ENCODE measurements around the gene CAVIN4. TPM values are rescaled to one million over a fixed set of nuclear protein-coding genes. Genes with fewer than 3 reads are reported as not detected.

The CAVIN4 gene
- total RNA-seq, 1 donor from 2014 or later, result 4.8 TPM

DNA sequence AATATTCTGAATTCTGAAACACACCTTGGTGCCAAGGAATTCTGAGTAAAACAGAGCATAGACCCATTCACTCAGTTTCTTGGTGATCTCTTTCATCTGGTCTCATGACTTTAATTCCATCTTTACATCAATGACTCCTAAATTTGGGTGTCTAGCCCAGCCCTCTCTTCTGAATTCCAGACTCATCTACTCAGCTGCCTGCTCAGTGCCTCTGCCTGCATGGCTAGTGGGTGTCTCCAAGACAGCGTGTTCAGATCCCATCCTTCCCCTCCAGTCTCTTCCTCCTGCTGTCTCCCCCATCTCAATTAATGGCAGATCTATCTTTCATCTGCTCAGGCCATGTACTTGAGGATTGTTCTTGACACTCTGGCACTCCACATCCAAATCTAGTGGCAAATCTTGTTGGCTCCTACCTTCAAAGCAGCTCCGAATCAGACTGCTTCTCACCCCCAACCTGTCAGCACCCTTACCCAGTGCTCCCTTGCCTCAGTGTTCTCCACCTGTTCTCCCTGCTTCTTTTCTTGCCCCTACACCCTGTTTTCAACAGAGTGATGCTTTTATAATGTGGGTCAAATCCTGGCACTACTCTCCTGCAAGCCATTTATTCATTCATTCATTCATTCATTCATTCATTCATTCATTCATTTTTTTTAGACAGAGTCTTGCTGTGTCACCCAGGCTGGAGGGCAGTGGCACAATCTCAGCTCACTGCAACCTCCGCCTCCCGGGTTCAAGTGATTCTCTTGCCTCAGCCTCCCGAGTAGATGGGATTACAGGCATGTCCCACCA is 5.3 kb downstream of the CAVIN4 start:
- no peak overlapping the region for H3K4me3 Mint-ChIP-seq
- TF ChIP-seq, protein P1, sequence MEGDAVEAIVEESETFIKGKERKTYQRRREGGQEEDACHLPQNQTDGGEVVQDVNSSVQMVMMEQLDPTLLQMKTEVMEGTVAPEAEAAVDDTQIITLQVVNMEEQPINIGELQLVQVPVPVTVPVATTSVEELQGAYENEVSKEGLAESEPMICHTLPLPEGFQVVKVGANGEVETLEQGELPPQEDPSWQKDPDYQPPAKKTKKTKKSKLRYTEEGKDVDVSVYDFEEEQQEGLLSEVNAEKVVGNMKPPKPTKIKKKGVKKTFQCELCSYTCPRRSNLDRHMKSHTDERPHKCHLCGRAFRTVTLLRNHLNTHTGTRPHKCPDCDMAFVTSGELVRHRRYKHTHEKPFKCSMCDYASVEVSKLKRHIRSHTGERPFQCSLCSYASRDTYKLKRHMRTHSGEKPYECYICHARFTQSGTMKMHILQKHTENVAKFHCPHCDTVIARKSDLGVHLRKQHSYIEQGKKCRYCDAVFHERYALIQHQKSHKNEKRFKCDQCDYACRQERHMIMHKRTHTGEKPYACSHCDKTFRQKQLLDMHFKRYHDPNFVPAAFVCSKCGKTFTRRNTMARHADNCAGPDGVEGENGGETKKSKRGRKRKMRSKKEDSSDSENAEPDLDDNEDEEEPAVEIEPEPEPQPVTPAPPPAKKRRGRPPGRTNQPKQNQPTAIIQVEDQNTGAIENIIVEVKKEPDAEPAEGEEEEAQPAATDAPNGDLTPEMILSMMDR (IDR thresholded peaks at IDR 0.05; ENCODE audit: unreplicated experiment), result no peak
- peaks cover 14% of the 10 kb centered on the region for H3K36me3 Mint-ChIP-seq
- H3K4me1 Mint-ChIP-seq, result peaks cover 7% of the 10 kb centered on the region
- H3K27me3 Mint-ChIP-seq (ENCODE audit: low read depth), result no peaks in the 10 kb centered on the region
- H3K9me3 Mint-ChIP-seq, result no peaks in the 10 kb centered on the region
- H3K27ac Mint-ChIP-seq, result no peak overlapping the region
- no peak for DNase-seq (ENCODE audit: low spot score in 2 of 2, unreplicated experiment in 2 of 2)

DNA sequence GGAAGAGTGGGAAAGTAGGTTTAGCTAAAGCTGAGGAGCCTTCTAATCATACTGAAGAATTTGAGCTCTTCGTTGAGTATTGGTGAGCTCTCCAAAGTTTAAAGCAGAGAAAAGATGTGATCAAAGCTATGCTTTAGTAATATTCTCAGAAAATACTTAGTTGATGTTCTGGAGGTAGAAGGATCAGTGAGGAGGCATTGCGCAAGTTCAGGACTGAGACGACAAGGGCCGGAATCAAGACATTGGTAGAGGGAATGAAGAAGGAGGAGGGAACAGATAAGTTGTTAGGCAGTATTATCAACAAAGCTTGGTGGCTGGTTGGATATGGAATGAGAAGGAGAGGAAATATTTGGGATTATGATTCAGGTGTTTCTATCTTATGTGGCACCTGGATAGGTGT is 7.1 kb downstream of the CAVIN4 start:
- Mint-ChIP-seq H3K27ac (no peak overlapping the region), H3K4me1 (peaks cover 2% of the 10 kb centered on the region), H3K9me3 (no peaks in the 10 kb centered on the region), H3K27me3 (ENCODE audit: low read depth) (no peaks in the 10 kb centered on the region), H3K36me3 (peaks cover 14% of the 10 kb centered on the region), H3K4me3 (no peak overlapping the region)
- no peak for DNase-seq (ENCODE audit: low spot score in 2 of 2, unreplicated experiment in 2 of 2)
- TF ChIP-seq, protein P1 (IDR thresholded peaks at IDR 0.05; ENCODE audit: unreplicated experiment), result no peak

DNA sequence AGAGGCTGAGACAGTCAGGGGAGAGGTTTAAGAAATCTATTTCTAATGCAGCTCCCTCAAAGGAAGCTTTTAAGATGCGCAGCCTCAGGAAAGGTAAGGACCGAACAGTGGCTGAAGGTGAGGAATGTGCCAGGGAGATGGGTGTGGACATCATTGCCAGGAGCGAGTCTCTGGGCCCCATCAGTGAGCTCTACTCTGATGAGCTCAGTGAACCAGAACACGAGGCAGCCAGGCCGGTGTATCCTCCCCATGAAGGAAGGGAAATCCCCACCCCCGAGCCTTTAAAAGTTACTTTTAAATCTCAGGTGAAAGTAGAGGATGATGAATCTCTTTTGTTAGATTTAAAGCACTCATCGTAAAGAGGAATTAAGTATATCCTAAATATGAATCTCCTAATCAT is 8.2 kb downstream of the CAVIN4 start:
- peaks cover 2% of the 10 kb centered on the region for H3K4me1 Mint-ChIP-seq
- TF ChIP-seq, protein P1 (IDR thresholded peaks at IDR 0.05; ENCODE audit: unreplicated experiment), result no peak
- H3K4me3 Mint-ChIP-seq, result no peak overlapping the region
- no peak overlapping the region for H3K27ac Mint-ChIP-seq
- H3K36me3 Mint-ChIP-seq, result peaks cover 14% of the 10 kb centered on the region
- DNase-seq (ENCODE audit: low spot score in 2 of 2, unreplicated experiment in 2 of 2), result no peak
- H3K27me3 Mint-ChIP-seq (ENCODE audit: low read depth), result no peaks in the 10 kb centered on the region
- no peaks in the 10 kb centered on the region for H3K9me3 Mint-ChIP-seq

DNA sequence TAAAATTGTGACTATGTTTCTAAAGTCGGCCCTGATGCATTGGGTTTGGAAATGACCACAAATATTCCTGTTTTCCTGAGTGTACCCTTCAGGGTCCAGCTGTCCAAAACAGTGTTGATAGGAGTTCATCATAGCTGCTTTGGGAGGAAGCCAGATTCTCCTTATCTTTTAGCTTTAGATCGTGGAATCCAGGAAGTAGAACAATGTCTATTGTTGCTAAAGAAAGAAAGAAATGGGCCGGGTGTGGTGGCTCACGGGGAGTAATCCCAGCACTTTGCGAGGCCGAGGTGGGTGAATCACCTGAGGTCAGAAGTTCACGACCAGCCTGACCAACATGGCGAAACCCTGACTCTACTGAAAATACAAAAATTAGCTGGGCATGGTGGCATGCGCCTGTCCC is 9.5 kb downstream of the CAVIN4 start:
- H3K36me3 Mint-ChIP-seq, result peaks cover 11% of the 10 kb centered on the region
- no peaks in the 10 kb centered on the region for H3K27me3 Mint-ChIP-seq (ENCODE audit: low read depth)
- DNase-seq (ENCODE audit: low spot score in 2 of 2, unreplicated experiment in 2 of 2), result no peak
- H3K4me1 Mint-ChIP-seq, result peaks cover 2% of the 10 kb centered on the region
- H3K27ac Mint-ChIP-seq, result no peak overlapping the region
- H3K9me3 Mint-ChIP-seq, result no peaks in the 10 kb centered on the region
- no peak overlapping the region for H3K4me3 Mint-ChIP-seq
- TF ChIP-seq, protein P1 (IDR thresholded peaks at IDR 0.05; ENCODE audit: unreplicated experiment), result no peak

DNA sequence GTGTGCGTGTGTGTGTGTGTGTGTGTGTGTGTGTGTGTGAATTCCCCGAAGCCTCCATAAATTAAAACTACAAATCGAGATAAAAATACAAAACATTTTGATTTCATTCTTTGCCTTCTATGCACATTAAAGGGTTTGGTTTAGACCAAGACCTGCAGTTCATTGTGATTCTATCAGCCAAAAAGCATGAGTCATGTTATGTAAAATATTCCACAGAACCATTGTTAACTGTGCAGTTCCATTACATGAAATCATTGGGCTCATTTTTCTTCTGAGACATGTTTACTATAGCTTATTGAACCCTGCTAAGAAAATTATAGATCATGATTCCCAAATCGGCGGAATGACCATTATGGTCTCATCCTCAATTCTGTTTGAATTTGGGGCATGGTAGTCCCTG is 11.7 kb downstream of the CAVIN4 start:
- Mint-ChIP-seq H3K27me3 (ENCODE audit: low read depth) (no peaks in the 10 kb centered on the region), H3K27ac (no peak overlapping the region), H3K4me1 (peaks cover 2% of the 10 kb centered on the region), H3K9me3 (no peaks in the 10 kb centered on the region), H3K4me3 (no peak overlapping the region), H3K36me3 (peaks cover 10% of the 10 kb centered on the region)
- TF ChIP-seq, protein P1 (IDR thresholded peaks at IDR 0.05; ENCODE audit: unreplicated experiment), result no peak
- no peak for DNase-seq (ENCODE audit: low spot score in 2 of 2, unreplicated experiment in 2 of 2)

Measured in mesothelial cell of epicardium (in vitro differentiated cells).